Right lobe of liver (tissue), 4 donors: ENCODE results near the gene CFL2.

ENCODE experiments used
- CTCF ChIP-seq, 4 donors: fragments of 200-600 bp in 3 of 4; fragments of 450-650 bp in 1 of 4; IDR thresholded peaks; one replicate each; pipeline versions ENCODE4 v1.5.1 to v1.8.0; 2016 to 2022; ENCODE audit warnings: antibody characterized with exemption in 4 of 4, mild to moderate bottlenecking in 2 of 4
- POLR2A ChIP-seq: fragments of 450-650 bp; IDR thresholded peaks from one replicate; pipeline ENCODE4 v1.6.1; 2017; ENCODE audit warnings: antibody characterized with exemption, mild to moderate bottlenecking
- donor health status: DM: no; HTN: no; CAD: no.
- donor health status: DM: no; HTN: no; CAD: no.
- donor health status: DM: no; HTN: yes; CAD: no.

- no peak for TF ChIP-seq POLR2A
- TF ChIP-seq CTCF (IDR thresholded peaks at IDR 0.05), result no peak
These were observed 21.5 kb downstream of the CFL2 start for GRCh38 chr14:34692898-34693227.
